ENCODE data around the gene FBXO2.

DNA sequence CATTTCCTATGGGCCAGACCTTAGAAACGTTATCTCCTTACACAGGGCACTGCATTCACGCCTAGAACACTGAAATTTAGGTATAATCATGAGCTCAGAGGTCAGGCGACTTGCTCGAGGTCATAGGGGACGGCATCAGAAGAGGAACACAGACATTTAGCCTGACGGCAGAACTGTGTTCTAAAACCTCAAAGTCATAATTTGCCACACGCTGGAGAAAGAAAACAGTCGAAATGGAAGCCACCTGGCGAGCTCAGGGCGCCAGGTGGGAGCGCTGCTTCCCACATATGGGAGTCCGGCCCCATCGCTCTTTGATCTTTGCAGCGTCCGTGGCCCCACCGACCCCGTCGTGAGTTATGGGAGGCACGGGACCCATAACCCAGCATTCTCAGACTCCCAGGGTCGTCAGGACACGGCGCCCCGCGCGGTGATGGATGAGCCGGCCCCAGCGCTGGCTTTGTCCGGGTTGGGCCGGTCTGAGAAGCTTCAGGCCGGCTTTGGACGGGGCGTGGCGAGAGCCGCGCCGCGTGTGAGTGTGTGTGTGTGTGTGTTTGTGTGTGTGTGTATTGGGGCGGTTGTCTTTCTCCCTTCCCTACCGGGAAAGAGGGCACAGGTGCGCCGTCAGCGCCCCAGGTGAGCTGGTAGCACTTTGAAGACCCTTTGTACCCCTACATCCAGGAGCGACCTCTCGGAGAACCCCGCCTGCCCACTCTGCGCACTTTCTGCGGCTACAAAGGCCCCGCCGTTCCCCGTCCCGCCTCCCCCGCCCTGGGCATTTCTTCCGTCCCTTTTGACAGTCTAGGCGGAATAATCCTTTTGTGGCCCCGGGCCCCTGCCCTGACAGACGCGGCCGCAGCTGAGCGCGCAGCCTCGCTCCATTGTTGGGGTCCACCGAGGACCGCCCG lies 36.4 kb upstream of the FBXO2 start:
- TF ChIP-seq POLR2A (IDR thresholded peaks at IDR 0.05; ENCODE audit: low read depth, low read length) (no peak), FOS (IDR thresholded peaks at IDR 0.05; ENCODE audit: low read depth, low read length) (no peak), RFX5 (IDR thresholded peaks at IDR 0.05; ENCODE audit: low read depth, low read length) (no peak), SMC3 (IDR thresholded peaks at IDR 0.05; ENCODE audit: low read depth, low read length) (no peak), RAD21 (IDR thresholded peaks at IDR 0.05; ENCODE audit: low read length) (no peak), NFE2L2 (IDR thresholded peaks at IDR 0.05; ENCODE audit: low read depth, low read length) (no peak)
- TF ChIP-seq, protein P1, sequence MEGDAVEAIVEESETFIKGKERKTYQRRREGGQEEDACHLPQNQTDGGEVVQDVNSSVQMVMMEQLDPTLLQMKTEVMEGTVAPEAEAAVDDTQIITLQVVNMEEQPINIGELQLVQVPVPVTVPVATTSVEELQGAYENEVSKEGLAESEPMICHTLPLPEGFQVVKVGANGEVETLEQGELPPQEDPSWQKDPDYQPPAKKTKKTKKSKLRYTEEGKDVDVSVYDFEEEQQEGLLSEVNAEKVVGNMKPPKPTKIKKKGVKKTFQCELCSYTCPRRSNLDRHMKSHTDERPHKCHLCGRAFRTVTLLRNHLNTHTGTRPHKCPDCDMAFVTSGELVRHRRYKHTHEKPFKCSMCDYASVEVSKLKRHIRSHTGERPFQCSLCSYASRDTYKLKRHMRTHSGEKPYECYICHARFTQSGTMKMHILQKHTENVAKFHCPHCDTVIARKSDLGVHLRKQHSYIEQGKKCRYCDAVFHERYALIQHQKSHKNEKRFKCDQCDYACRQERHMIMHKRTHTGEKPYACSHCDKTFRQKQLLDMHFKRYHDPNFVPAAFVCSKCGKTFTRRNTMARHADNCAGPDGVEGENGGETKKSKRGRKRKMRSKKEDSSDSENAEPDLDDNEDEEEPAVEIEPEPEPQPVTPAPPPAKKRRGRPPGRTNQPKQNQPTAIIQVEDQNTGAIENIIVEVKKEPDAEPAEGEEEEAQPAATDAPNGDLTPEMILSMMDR (conservative IDR thresholded peaks at IDR 0.05; ENCODE audit: low read depth, low read length) = no peak
- TF ChIP-seq, protein P2, sequence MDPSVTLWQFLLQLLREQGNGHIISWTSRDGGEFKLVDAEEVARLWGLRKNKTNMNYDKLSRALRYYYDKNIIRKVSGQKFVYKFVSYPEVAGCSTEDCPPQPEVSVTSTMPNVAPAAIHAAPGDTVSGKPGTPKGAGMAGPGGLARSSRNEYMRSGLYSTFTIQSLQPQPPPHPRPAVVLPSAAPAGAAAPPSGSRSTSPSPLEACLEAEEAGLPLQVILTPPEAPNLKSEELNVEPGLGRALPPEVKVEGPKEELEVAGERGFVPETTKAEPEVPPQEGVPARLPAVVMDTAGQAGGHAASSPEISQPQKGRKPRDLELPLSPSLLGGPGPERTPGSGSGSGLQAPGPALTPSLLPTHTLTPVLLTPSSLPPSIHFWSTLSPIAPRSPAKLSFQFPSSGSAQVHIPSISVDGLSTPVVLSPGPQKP (IDR thresholded peaks at IDR 0.05; ENCODE audit: borderline replicate concordance, low read depth, low read length) = no peak
- TF ChIP-seq, protein P3, sequence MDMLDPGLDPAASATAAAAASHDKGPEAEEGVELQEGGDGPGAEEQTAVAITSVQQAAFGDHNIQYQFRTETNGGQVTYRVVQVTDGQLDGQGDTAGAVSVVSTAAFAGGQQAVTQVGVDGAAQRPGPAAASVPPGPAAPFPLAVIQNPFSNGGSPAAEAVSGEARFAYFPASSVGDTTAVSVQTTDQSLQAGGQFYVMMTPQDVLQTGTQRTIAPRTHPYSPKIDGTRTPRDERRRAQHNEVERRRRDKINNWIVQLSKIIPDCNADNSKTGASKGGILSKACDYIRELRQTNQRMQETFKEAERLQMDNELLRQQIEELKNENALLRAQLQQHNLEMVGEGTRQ (IDR thresholded peaks at IDR 0.05; ENCODE audit: low read depth, low read length) = no peak

All from IMR-90 (cell line).